ENCODE measurements around the gene SLC8A2.
"Not testable (repeated sequence)": the region's sequence is repeated elsewhere in the genome, so short reads cannot be mapped to it uniquely, and the experiment has no call there.

The SLC8A2 gene

GRCh38 chr19:47486900-47487299, 15.2 kb upstream of the SLC8A2 start:
- DNase-seq: peak; percentile 50

DNA sequence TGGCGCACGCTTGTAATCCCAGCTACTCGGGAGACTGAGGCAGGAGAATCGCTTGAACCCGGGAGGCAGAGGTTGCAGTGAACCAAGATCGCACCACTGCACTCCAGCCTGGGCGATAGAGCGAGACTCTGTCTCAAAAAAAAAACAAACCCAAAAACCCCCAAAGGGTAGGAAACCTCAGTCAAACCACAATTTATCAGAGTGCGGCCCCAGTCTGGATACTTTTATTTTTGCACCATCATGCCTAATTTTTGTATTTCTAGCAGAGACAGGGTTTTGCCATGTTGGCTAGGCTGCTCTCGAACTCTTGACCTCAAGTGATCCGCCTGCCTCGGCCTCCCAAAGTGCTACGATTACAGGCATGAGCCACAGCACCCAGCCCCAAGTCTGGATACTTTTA, 14.5 kb upstream of the SLC8A2 start:
- not testable (repeated sequence) for DNase-seq

- DNase-seq: no peak
These were observed 13.5 kb upstream of the SLC8A2 start for GRCh38 chr19:47485210-47485609.

DNA sequence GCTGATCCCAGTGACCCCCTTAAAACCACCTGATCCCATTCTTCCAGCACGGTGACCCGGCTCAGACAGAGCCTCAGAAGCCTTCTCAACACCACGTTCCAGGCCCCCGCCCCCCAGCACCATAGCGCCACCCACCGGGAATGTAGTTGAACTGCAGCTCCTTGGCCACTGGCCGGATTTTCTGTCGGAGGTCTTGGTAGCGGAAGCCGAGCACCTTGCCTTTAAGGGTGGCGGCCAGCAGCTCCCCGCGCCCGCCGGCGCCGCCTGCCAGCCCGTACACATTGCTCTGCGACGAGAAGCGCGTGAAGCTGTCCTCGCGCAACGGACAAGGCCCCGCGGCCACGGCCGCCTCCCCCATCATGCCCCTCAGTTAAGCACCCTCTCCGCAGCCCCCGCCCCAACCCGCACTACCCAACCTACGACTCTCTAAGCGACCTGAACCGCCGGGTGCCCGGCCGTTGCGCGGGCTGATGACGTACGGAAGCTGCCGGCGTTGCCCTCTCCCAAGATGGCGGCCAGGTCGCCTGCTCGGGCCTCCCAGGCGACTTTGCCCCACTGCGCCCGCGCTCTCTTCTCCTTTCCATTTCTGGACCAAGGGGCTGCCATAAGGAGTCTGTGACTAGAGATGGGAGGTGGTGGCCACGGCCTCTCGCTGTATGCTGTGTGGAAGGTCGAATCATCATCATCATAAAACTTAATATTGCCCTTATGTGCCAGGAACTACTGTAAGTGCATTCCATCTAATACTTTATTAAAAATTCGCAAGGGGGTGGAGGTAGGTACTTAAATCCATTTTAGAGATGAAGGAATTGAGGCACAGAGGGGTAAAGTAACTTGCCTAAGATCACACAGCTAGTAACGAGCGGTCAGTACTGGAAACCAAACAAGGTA, 12.4 kb upstream of the SLC8A2 start, which contains the start of gene KPTN:
TSS of gene KPTN (minus strand) at position 420 of the 891 bp plus-strand sequence. CDS start at position 361, 59 bp downstream.
- DNase-seq: peak; percentile 94

DNA sequence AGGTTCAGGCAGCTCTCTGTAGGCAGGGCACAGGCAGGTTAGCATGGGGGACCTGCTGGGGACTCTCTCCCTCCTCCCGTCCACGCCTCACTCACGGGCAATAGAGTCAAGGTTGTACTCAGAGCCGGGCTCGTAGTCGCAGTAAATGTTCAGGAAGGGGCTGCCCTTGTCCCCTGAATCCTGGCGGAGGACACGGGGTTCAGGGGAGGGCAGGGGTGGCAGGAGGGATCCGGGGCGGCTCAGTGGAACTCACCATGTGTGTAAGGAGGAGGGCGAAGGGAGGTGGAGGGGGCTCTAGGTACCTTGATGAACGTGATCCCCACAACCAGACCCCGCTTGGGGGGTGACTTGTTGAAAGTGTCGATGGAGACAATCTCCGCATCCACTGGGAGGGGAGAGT, 11.5 kb upstream of the SLC8A2 start:
- no peak for DNase-seq

- no peak for DNase-seq
These were observed 9.9 kb upstream of the SLC8A2 start for GRCh38 chr19:47481460-47482052.

- DNase-seq: no peak
These were observed 9.0 kb upstream of the SLC8A2 start for GRCh38 chr19:47480658-47481057.

DNA sequence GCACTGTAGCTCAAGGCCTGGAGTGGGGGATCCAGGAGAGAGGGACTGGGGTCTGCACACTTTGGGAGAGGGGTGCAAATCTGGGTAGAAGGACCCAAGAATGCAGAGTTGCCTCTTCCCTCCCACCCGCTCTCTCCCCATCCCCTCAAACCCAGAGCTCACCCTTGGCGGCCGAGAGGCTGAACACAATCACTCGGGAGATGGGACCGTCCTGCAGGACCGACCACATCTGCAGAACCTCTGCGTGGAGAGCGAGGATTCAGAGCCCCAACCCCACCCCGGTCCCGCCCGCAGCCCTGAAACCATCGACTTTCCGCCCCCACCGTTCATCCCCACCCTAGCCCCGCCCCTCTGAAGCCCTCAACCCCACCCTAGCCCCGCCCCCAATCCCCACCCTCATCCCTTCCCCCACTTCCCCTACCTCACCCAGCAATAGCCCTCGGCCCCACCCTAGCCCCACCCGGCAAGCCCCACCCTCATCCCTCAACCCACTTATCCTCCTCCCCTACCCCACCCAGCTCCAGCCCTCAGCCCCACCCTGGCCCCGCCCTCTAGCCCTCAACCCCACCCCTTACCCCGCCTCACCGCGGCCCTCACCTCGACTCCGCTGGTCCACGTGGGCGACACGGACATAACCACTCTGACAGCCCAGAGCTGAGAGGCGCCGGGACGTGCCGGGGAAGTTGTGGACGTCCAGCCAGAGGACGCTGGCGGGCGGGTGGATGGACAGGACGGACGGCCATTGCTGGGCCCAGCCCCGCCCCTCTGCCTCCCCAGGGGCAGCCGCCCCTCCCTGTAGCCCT, 8.2 kb upstream of the SLC8A2 start:
- peak; percentile 66 for DNase-seq

DNA sequence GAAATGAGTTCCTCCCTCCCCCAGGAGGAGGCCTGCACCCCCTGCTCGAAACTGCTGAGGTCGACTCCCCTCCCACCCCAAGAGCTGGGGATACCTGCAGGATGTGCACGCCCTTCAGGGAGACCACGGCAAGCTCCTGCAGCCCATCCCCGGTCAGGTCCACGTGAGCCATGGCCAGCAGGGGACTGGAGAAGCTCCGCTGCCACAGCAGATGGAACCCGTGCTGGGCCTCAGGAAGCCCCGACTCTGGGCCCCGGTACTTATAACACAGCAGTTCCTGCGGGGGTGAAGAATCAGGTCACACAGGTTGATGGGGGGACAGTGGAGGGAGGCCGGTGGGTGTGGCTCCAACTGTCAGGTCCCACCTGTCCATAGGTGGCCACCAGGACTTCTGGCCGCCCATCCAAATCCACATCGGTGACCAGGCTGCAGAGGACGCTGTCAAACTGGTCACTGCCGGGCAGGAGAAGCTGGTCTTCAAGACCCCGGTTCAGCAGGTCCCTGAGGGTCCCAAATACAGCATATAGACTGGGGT, 4.8 kb upstream of the SLC8A2 start:
- no peak for DNase-seq

- DNase-seq: no peak
These were observed 3.8 kb upstream of the SLC8A2 start for GRCh38 chr19:47475465-47475864.

- no peak for DNase-seq
These were observed 1.6 kb upstream of the SLC8A2 start for GRCh38 chr19:47473336-47473735.

GRCh38 chr19:47471381-47471732, 336 bp downstream of the SLC8A2 start:
- no peak for DNase-seq

DNA sequence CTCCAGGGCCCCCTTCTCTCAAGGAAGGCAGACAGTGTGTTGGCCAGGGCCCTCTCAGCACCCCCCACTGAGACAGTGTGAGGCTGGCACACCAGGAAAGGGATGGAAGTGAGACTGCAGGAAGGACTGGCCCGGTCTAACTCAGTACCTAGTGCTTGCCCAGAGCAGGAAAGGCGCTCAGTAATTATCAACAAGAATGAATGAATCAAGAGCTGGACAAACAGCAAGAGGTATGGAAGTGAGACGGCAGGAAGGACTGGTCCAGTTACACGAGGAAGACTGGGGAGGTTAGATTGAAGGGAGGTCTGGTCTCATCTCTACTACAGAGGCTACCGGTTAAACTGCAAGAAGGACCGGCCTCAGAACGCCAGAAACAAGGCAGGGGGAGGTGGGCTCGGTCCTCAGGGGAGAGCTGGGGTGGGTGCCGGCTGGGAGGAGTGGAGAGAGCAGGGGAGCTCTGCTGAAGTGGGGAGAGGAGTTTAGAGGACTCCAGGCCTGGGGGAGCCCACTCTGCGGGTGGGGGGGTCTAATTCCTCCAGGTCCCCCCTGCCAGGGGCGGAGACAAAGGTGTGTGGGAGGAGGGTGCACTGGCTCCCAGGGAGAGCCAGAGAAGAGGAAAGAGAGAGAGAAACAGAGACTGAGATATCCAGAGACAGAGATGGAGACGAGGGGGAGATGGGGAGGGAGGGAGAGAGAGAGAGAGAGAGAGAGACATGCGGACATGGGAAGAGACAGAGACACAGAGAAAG, 1.1 kb downstream of the SLC8A2 start:
- DNase-seq: no peak

GRCh38 chr19:47469719-47470118, 2.0 kb downstream of the SLC8A2 start:
- DNase-seq: no peak

- DNase-seq: no peak
These were observed 2.4 kb downstream of the SLC8A2 start for GRCh38 chr19:47469363-47469700.

- no peak for DNase-seq
These were observed 3.8 kb downstream of the SLC8A2 start for GRCh38 chr19:47467914-47468313.

DNA sequence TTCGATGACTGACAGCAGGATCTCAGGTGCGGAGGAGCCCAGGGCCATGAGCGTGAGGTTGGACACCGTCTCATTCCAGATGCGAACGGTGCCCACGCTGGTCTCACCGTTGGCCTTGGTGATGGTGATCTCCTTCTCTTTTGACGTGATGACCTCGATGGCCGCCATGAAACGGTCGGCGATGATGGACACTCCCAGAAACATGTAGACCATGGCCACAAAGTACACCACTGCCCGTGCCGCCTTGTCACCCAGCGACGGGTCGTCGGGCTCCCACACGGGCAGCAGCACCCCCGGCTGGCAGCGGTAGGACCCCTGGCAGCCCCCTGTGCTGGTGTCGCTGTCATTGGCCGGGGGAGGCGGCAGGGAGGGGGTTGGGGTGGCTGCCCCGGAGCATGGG, 5.7 kb downstream of the SLC8A2 start:
- DNase-seq: no peak

GRCh38 chr19:47464675-47465419, 6.8 kb downstream of the SLC8A2 start:
- no peak for DNase-seq

DNA sequence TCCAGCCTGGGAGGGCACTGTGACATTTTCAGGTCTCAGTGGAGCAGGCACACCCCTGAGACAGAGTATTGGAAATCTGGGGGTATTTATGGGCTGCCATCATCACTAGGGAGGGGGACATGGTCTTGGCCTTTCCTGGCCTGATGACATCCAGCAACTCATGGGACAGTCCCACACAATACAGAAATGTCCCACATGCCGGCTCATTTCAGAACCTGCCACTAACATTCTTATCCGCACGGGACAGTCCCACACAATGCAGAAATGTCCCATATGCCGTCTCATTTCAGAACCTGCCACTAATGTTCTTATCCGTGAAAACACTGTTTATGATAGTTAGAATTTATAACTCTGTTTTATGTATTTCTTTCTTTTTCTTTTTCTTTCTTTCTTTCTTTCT, 9.8 kb downstream of the SLC8A2 start:
- no peak for DNase-seq

- no peak for DNase-seq
These were observed 12.2 kb downstream of the SLC8A2 start for GRCh38 chr19:47459477-47459876.

DNA sequence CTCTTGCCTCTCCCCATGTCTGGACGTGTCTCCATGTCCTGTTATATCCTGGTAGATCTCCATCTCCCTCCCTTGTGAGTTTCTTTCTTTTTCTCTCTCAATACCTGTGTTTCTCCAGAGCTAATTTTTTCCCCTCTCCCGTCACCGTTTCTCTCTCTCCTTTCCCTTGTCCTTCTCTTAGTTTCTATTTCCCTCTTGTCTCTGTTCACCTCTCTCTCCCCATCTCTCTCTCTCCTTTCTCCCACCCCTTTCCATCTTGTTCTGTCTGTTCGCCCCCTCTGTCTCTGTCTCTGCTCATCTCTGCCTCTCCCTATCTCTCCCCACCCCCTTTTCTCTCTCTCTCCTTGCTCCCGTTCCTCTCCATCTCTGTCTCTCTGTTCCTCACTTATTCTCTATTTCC, 13.0 kb downstream of the SLC8A2 start:
- no peak for DNase-seq

Measured in hematopoietic multipotent progenitor cell treated with erythropoietin and hydrocortisone succinate and interleukin-3 and kit ligand, for 6 days (in vitro differentiated cells).